Glutamatergic neuron (in vitro differentiated cells): ENCODE measurements around the gene ACAD11. TPM values are rescaled to one million over a fixed set of nuclear protein-coding genes. Genes with fewer than 3 reads are reported as not detected.
"Not testable (repeated sequence)": the region's sequence is repeated elsewhere in the genome, so short reads cannot be mapped to it uniquely, and the experiment has no call there.

ENCODE experiments used
- DNase-seq: peaks from one replicate; pipeline ENCODE4 v3.0.0; 2022
- H3K27ac Mint-ChIP-seq: one replicate; pipeline ENCODE4 v1.8.0; 2020; ENCODE audit warnings: mild to moderate bottlenecking, mixed read lengths, inconsistent platforms; ENCODE audit not compliant: unreplicated experiment
- H3K27me3 Mint-ChIP-seq: one replicate; pipeline ENCODE4 v1.8.0; 2020; ENCODE audit warnings: mild to moderate bottlenecking, moderate library complexity, mixed read lengths, inconsistent platforms; ENCODE audit not compliant: unreplicated experiment
- H3K36me3 Mint-ChIP-seq: one replicate; pipeline ENCODE4 v1.8.0; 2020; ENCODE audit warnings: mild to moderate bottlenecking, mixed read lengths, inconsistent platforms; ENCODE audit not compliant: unreplicated experiment
- H3K4me1 Mint-ChIP-seq: one replicate; pipeline ENCODE4 v1.8.0; 2020; ENCODE audit warnings: mild to moderate bottlenecking, low read depth, mixed read lengths, inconsistent platforms; ENCODE audit not compliant: unreplicated experiment
- H3K4me3 Mint-ChIP-seq: one replicate; pipeline ENCODE4 v1.8.0; 2020; ENCODE audit warnings: mild to moderate bottlenecking, mixed read lengths, inconsistent platforms; ENCODE audit not compliant: unreplicated experiment
- H3K9me3 Mint-ChIP-seq: one replicate; pipeline ENCODE4 v1.8.0; 2020; ENCODE audit warnings: mild to moderate bottlenecking, moderate library complexity, mixed read lengths, inconsistent platforms; ENCODE audit not compliant: unreplicated experiment
- total RNA-seq: library from RNA; stranded (reverse); fragmentation: NEBNext Ultra II Directional; extraction: Animal tissue kit (Norgen Biotek cat#: 25700); gene quantifications from one replicate; pipeline ENCODE4 v1.2.1, GENCODE V29; 2021; ENCODE audit not compliant: unreplicated experiment
- TF ChIP-seq, protein P1 (sequence below): fragments of 200-600 bp; sonication (generic); IDR thresholded peaks from one replicate; pipeline ENCODE4 v1.5.0; 2021; ENCODE audit not compliant: partially characterized antibody, unreplicated experiment

Gene ACAD11
- total RNA-seq, 1 donor from 2014 or later, result 9.4 TPM

GRCh38 chr3:132641837-132642538 is 17.6 kb downstream of the ACAD11 start:
- no peaks in the 10 kb centered on the region for H3K4me1 Mint-ChIP-seq
- H3K4me3 Mint-ChIP-seq, result no peak overlapping the region
- no peak for DNase-seq
- no peaks in the 10 kb centered on the region for H3K9me3 Mint-ChIP-seq
- H3K27ac Mint-ChIP-seq, result no peak overlapping the region
- H3K36me3 Mint-ChIP-seq, result no peaks in the 10 kb centered on the region
- TF ChIP-seq, protein P1, sequence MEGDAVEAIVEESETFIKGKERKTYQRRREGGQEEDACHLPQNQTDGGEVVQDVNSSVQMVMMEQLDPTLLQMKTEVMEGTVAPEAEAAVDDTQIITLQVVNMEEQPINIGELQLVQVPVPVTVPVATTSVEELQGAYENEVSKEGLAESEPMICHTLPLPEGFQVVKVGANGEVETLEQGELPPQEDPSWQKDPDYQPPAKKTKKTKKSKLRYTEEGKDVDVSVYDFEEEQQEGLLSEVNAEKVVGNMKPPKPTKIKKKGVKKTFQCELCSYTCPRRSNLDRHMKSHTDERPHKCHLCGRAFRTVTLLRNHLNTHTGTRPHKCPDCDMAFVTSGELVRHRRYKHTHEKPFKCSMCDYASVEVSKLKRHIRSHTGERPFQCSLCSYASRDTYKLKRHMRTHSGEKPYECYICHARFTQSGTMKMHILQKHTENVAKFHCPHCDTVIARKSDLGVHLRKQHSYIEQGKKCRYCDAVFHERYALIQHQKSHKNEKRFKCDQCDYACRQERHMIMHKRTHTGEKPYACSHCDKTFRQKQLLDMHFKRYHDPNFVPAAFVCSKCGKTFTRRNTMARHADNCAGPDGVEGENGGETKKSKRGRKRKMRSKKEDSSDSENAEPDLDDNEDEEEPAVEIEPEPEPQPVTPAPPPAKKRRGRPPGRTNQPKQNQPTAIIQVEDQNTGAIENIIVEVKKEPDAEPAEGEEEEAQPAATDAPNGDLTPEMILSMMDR, result peak; percentile 79
- H3K27me3 Mint-ChIP-seq, result no peaks in the 10 kb centered on the region

- not testable (repeated sequence) for H3K4me1 Mint-ChIP-seq, H3K9me3 Mint-ChIP-seq, H3K27ac Mint-ChIP-seq, H3K4me3 Mint-ChIP-seq, DNase-seq, H3K36me3 Mint-ChIP-seq, H3K27me3 Mint-ChIP-seq
Observed at GRCh38 chr3:132641427-132641826, 18.2 kb downstream of the ACAD11 start.

- no peaks in the 10 kb centered on the region for H3K27me3 Mint-ChIP-seq
- no peaks in the 10 kb centered on the region for H3K36me3 Mint-ChIP-seq
- no peaks in the 10 kb centered on the region for H3K4me1 Mint-ChIP-seq
- H3K9me3 Mint-ChIP-seq, result no peaks in the 10 kb centered on the region
- no peak overlapping the region for H3K27ac Mint-ChIP-seq
- TF ChIP-seq, protein P1, result no peak
- no peak overlapping the region for H3K4me3 Mint-ChIP-seq
- no peak for DNase-seq
Observed at GRCh38 chr3:132638706-132639105, 20.9 kb downstream of the ACAD11 start.

DNA sequence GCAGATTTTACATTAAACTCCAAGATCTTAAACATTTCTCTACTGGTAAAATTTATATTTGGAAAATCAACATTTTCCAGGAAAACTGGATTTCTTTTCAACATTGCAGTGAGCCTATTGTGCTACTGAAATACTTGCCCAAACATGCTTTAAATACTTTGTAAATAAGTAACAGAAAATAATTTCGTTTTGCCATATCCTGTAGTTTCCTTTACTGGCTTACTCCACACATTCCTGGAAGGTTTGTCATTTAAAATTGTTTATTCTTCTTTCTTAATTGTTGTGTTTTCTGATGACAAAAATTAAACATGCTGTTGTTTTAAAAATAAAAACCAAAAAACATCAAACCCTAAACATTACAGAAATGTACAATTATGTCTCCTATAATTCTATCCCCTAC is 22.0 kb downstream of the ACAD11 start:
- DNase-seq, result no peak
- no peak overlapping the region for H3K27ac Mint-ChIP-seq
- H3K4me1 Mint-ChIP-seq, result no peaks in the 10 kb centered on the region
- no peaks in the 10 kb centered on the region for H3K27me3 Mint-ChIP-seq
- no peaks in the 10 kb centered on the region for H3K9me3 Mint-ChIP-seq
- no peaks in the 10 kb centered on the region for H3K36me3 Mint-ChIP-seq
- TF ChIP-seq, protein P1, result no peak
- no peak overlapping the region for H3K4me3 Mint-ChIP-seq

- no peaks in the 10 kb centered on the region for H3K27me3 Mint-ChIP-seq
- H3K9me3 Mint-ChIP-seq, result no peaks in the 10 kb centered on the region
- DNase-seq, result no peak
- H3K4me1 Mint-ChIP-seq, result no peaks in the 10 kb centered on the region
- no peak overlapping the region for H3K4me3 Mint-ChIP-seq
- H3K27ac Mint-ChIP-seq, result no peak overlapping the region
- TF ChIP-seq, protein P1, result no peak
- no peaks in the 10 kb centered on the region for H3K36me3 Mint-ChIP-seq
Observed at GRCh38 chr3:132635052-132635451, 24.6 kb downstream of the ACAD11 start.
